H1 (cell line): ENCODE results near the gene CPNE4. TPM values are rescaled to one million over a fixed set of nuclear protein-coding genes. Genes with fewer than 3 reads are reported as not detected.
A peak's percentile ranks its signal among the peaks of the same experiment; 100 is the strongest.

Experiments used
- RAD21 ChIP-seq, 2 experiments: IDR thresholded peaks in 1 of 2; conservative IDR thresholded peaks in 1 of 2; 2 replicates each; pipeline ENCODE4 v1.6.1; 2011; ENCODE audit warnings: low read depth in 2 of 2, low read length in 2 of 2, improper control_type of control experiment in 1 of 2, inconsistent platforms in 1 of 2, mild to moderate bottlenecking in 1 of 2, moderate library complexity in 1 of 2
- polyA plus RNA-seq, 7 experiments: library from polyadenylated mRNA; depleted of rRNA in 3 of 7; stranded (reverse) in 5 of 7; unstranded in 2 of 7; fragments of >200 nt in 5 of 7; fragments of 200-250 nt in 2 of 7; gene quantifications; 1 replicate in 5 of 7; 2 replicates in 1 of 7; 4 replicates in 1 of 7; pipeline versions ENCODE4 v1.2.1 to v1.2.3, GENCODE V29; 2011 to 2013; ENCODE audit warnings: missing spikeins in 2 of 7, mixed read lengths in 2 of 7
- total RNA-seq: library from RNA; stranded (reverse); fragmentation: NEBNext Ultra II Directional; extraction: Animal tissue kit (Norgen Biotek cat#: 25700); gene quantifications from 2 replicates; pipeline ENCODE4 v1.2.1, GENCODE V29; 2021

The CPNE4 gene
- total and polyA plus RNA-seq, 2 of the 8 experiments (the other 6 are each of a cell fraction or from before 2014, with no cell fraction given) = 0.82 to 3.8 TPM

GRCh38 chr3:131756405-131756804, 278.4 kb downstream of the CPNE4 start (continued):
- TF ChIP-seq RAD21 (IDR thresholded peaks at IDR 0.05 in 1 of 2, conservative IDR thresholded peaks at IDR 0.05 in 1 of 2; ENCODE audit: low read depth in 2 of 2, low read length in 2 of 2) = peak; percentile 71 to 79
- TF ChIP-seq, all 59 proteins: peak for 2
